Inflammatory macrophage treated with lipopolysaccharide for 4 hours (primary cell): Measurements from ENCODE around the gene ANO6.
A peak's percentile ranks its signal among the peaks of the same experiment; 100 is the strongest.

ENCODE experiments used
- DNase-seq: peaks from one replicate; pipeline ENCODE4 v3.0.0-alpha.2; 2020

ANO6 gene

GRCh38 chr12:45284096-45284901 is 68.4 kb downstream of the ANO6 start:
- DNase-seq: no peak

GRCh38 chr12:45285717-45286116 is 69.8 kb downstream of the ANO6 start:
- no peak for DNase-seq

DNA sequence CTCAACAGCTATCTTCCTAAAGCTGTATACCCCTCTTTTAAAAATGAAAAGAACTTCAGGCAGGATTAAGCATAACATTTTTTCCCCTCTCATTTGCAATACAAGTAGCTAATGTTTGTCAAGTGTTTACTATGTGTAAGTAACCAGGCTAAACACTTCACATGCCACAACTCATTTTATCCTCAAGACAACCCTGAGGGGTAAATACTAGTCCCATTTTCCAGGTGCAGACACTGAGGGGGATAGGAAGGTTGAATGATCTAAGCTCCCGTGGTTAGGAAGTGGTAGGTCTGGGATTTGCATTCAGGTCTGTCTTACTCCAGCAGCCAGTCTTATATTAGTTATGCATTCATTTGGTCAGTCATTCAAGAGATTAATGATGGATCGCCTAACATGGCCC is 70.7 kb downstream of the ANO6 start:
- no peak for DNase-seq

DNA sequence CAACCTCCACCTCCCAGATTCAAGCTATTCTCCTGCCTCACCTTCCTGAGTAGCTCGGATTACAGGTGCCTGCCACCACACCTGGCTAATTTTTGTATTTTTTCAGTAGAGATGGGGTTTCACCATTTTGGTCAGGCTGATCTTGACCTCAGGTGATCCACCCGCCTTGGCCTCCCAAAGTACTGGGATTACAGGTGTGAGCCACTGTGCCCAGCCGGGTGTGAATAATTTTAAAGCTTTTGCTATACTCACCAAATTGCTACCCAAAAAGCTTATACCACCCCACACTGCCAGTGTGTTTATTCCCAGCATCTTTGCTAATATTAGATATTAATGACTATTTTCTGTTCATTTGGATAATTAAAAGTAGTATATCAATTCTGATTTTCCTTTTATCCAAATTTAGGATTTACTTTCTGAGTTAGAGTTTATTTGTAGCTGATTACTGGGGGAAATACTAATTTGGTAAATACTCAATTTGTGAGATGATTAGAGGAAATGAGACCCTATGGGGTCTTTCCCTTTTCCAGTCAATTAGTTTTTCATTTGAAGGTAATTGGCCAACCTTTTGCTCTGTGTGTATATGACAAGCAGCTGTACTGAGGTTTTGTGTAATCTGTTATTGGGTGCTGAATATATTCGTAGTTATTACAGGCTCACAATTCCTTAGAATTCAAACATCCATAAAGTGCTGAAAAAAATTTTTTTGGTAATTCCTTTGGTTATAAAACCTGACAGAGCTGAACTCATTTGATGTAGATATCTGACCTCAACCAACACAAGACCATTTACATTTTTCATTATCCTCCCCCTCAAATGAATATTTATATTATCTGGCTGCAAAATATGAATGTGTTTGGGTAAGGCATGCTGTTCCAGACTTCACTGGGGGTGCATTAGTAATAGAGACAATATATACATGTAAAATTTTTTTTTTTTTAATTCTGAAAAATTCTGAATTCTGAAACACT is 73.6 kb downstream of the ANO6 start:
- DNase-seq: no peak

DNA sequence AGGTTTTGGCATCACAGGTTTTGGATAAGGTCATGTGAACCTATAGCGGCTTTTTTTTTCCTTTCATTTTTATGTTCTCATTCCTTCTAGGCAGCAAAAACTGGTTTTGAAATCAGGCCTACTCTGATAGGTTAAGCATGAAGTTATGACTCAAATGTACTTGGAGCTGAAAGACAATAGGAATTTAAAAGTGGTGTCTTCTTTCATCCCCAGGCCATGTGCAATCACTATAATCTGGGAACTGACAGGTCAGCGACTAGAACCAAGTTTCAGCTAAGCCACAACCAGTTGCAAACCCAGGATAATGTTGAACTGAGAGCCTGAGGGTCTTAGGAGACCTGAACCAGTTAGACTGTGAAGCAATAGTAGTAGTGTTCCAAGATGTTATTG is 74.3 kb downstream of the ANO6 start:
- DNase-seq: no peak

- DNase-seq: no peak
Observed at GRCh38 chr12:45291518-45291917, 75.6 kb downstream of the ANO6 start.

DNA sequence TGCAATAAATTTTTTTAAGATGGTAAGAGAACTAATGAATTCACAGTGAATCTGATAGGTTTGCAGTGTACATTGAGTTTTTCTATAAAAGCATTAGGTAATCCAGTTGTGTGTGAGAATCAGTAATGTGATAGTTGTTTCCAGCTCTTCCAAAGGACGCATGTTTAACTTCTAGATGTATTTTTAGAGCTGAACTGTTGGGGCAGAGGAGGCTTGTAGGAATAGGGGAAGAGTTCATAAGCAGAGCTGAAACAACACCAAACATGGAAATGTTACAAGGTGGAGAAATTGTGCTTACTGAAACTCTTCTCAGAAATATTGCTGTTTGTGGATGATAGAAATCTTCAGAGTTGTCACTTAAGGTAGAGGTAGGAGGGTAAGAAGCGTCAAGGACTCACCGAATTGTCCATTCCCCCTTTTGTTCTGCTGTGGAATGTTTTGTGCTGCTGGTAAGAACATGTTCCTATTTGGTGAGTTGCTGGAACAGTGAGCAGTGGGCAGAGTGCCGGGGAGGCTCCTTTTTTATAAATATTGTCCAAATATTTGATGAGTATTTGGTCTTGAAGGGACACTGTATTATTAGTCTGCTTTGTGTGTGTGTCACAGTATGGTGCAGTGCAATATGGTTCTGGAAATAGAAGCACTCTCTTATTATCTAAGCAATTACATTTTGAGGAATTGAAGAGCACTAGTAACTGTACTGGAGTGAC is 76.7 kb downstream of the ANO6 start:
- DNase-seq: no peak

DNA sequence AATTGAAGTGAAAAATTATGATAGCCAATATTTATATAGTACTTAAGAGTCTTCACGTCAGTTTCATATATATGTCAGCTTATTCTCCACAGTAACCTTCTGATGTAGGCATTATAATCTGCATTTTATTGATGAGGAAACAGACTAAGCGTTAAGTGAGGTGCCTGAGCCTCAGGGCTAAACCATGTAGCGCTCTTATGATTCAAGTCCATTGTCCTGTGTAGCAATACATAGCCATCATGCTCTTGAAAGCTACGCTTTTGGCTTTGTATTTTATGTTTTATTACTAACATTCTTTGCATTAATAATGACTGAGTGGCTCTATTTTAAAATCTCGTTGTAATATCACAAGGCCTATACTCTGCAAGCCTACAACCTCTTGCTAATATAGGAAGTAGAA is 79.0 kb downstream of the ANO6 start:
- no peak for DNase-seq

GRCh38 chr12:45296046-45296586 is 80.2 kb downstream of the ANO6 start:
- no peak for DNase-seq

DNA sequence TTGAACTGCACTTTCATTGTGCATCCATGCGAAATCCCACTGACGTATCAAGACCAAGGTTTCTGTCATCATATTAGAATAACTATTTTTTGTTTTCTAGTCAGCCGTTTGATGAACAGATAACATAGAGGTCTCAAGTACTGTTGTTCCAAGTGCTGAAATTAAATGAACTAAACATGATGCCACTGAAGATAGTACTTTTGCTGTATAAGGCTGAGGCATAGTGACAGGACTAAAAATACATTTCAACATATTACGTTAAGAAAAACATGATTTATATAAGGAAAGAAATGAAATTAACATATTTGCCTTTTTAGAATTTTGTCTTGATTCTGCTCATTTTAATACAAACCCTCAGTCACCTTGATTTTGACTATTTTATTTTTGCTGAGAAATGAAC is 82.2 kb downstream of the ANO6 start:
- no peak for DNase-seq

DNA sequence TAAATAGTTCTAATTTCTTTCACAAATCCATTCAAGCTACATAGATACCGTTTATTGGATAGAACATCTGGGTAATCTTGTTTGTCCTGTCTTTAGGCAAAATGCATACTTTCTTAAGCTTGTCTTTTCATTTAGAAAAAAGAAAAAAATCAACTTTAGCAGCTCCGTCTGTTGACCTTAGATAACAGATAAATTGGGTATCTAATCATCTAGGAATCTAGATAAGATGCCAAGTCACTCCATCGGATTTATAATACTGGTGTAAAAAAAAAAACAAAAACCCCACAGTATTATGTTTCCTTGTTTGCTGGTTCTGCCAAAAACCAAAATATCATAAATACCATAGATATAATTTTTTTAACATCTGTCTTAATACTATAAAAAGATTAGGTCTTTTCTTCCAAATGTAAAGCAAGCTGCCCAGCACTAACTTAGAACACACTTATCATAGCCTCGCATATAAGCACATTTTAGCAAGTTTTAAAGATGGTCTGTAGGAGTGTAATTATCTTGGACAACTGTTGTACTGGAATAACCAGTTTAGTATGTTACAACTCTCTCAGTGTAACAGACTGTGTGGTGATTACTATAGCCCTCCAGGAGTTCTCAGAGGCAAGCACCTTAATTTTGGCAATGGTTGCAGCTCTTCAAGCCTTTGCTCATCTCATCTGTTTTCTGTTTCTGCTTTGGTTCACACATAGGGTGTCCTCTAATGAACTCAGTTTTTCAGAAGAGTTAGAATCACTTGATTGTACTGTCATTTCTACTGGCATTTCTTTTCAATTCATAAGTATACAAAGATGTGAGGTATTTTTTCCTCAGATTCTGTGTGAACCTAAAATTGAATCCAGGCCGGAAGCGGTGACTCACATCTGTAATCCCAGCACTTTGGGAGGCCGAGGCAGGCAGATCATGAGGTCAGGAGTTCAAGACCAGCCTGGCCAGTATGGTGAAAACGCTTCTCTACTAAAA is 83.1 kb downstream of the ANO6 start:
- DNase-seq: no peak

DNA sequence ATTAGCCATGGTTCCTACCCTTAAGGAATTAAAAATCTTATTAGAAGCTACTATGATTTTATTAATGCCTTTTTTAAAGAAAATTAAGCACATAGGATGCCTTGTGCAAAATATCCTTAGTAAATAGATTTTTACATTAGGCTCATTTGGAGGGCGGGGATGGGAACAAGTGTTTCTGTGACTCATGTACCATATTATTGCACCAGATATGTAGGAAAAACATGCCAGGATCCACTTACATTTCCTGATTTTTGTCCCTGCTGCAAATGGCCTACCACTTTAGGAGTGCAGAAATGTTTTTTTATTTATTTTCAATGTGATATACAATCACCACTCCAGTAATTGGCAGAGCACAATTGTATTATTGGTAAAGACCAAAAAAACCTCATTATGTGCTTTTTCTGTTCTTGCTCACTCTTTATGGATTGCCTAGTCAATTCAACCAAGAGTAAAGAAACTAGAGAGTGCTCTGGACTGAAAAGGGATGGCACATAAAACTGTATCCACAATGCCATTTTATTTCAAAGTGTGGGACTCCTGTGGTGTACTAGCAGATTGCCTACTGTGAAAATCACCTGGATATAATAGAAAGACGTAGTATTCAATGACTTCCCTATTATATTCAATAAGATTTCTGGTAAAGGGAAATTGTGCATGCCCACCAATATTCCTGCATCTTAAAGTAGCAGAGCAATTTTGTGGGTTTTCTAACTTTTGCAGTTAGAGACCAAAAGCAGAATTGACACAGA is 86.9 kb downstream of the ANO6 start:
- no peak for DNase-seq

GRCh38 chr12:45303945-45304344 is 88.0 kb downstream of the ANO6 start:
- DNase-seq: no peak

DNA sequence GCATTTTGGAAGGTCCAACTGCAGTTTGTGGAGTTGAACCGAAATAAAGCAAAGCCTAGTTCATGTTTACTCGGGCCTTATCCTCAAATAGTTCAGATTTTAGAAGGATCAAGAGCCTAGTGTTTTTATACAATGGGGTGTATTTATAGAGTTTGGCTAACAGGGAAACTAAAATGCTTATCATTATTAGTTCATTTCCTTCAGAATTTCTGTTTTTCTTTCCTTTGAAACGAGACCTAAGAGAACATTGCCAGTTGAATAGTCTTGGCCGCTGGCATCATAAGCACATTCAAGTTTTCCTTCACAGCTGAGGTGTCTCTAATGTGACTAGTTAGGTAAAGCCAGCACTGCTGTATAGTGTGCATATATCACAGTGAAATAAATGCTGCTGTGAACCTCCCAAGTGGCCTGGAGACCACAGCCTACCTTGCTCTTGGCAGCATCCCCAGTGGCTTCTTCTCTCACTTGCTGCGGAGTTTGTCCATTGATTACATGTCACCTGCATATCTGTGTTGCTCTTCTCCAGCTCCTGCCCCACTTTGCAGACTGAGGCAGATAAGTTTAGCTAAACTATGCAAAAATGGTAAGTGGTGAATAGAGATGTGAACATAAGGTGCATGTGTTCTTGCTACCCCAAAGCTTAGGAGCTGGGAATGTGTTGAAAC is 88.8 kb downstream of the ANO6 start:
- DNase-seq: no peak

DNA sequence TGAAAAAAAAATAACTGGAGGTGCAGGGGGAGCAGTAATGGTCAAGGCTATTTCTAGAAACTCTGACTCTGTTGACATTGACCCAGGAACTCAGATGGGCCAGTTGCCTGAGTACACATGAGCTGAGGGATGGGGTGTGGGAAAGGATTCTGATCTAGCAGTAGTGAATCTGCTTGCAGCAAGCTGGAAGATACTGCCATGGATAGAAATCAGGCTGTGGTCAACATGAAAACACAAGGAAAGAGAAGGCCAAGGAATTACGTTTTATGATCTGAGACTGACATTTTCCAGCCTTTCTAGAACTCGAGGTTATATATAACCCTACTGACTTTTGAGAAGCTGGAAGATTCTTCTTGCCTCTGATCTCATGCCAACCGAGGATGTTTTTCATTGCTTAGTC is 90.0 kb downstream of the ANO6 start:
- DNase-seq: no peak

GRCh38 chr12:45309836-45310626 is 94.1 kb downstream of the ANO6 start:
- DNase-seq: peak; percentile 82

DNA sequence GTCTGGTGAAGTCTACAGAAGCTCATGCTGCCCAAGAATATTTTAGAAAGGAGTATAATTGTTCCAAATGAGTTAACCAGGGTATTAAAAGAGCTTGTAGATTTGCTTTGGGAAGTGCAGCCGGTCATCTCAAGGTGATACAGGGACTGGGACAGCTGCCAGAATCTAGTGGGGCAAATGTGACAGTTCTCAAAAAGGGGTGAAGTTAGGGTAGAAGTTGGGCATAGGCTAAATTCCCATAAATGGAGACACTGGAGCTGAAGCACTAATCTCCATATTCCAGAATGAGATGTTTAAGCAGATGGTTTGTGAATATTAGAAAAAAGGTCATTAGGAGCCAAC is 94.7 kb downstream of the ANO6 start:
- no peak for DNase-seq

DNA sequence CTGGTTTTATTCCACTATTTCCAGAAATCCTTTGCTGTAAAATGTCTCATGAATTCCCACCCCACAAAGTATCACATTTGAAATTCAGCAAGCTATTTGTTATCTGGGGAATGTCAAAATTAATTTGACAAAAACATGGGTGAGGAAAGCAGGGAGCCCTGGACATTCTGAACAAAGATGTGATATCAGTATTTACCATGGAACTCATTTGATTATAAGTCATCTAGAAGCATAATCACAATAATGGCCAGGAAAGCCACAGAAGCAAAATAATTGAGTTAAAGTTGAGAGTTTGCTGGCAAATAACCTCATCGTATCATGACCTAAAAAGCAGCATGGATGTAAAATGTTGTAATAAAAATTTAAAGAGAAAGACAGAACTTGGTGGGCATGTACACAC is 96.1 kb downstream of the ANO6 start:
- DNase-seq: no peak

- no peak for DNase-seq
Observed at GRCh38 chr12:45314770-45315169, 98.9 kb downstream of the ANO6 start.

DNA sequence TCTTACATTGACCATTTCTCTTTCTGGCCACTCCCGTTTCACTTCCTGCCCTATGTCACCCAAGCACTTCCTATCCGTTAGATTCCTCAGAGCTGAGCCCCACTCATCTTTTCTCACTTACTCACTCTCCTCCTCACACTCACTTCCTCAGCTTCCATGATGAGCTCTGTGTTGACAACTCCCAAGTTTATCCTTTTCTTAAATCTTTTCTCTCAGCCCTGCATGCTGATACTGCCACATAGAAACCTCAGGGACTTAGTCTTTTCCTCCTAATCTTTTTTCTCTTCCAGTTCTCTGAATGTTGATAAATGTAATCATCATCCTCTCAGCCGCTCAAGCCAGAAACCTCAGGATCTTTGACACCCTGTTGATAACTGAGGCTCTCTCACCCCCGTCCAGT is 99.6 kb downstream of the ANO6 start:
- peak; percentile 29 for DNase-seq
